PC-3 (cell line): ENCODE results near the gene MON1B.

ENCODE experiments used
- EZH2 ChIP-seq: fragments of 300-600 bp; sonication (generic); IDR thresholded peaks from one replicate; pipeline ENCODE4 v1.6.1; 2017; ENCODE audit warnings: antibody characterized with exemption, mild to moderate bottlenecking, low read length; ENCODE audit not compliant: unreplicated experiment
- EZH2phosphoT487 ChIP-seq: fragments of 300-600 bp; sonication (generic); IDR thresholded peaks from 2 replicates; pipeline ENCODE4 v1.6.1; 2018; ENCODE audit warnings: mild to moderate bottlenecking, antibody characterized with exemption, low read length, borderline replicate concordance
- TF ChIP-seq, protein P1 (sequence below): fragments of 300-600 bp; sonication (generic); conservative IDR thresholded peaks from 2 replicates; pipeline ENCODE4 v1.5.1; 2017; ENCODE audit warnings: antibody characterized with exemption, low read depth, mild to moderate bottlenecking, low read length

DNA sequence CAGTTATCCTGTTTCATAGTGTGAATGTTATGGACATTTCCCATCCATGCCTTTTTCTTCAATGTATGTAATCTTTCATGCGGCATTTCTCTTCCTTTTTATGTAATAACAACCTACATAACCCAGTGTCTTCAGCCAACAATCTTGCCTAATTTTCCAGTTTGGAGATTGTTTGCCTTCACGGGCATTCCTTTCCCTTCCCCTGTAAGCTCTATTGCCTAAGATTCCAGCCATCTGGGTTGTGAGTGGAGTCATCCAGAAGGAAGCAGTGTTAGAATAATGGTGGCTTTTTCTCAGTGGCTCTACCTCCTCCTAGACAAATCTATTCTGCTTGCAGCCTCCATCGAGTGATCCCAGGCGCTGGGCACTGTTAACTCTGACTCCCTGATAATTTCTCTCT is 30.5 kb downstream of the MON1B start:
- TF ChIP-seq, protein P1, sequence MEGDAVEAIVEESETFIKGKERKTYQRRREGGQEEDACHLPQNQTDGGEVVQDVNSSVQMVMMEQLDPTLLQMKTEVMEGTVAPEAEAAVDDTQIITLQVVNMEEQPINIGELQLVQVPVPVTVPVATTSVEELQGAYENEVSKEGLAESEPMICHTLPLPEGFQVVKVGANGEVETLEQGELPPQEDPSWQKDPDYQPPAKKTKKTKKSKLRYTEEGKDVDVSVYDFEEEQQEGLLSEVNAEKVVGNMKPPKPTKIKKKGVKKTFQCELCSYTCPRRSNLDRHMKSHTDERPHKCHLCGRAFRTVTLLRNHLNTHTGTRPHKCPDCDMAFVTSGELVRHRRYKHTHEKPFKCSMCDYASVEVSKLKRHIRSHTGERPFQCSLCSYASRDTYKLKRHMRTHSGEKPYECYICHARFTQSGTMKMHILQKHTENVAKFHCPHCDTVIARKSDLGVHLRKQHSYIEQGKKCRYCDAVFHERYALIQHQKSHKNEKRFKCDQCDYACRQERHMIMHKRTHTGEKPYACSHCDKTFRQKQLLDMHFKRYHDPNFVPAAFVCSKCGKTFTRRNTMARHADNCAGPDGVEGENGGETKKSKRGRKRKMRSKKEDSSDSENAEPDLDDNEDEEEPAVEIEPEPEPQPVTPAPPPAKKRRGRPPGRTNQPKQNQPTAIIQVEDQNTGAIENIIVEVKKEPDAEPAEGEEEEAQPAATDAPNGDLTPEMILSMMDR: no peak
- no peak for TF ChIP-seq EZH2
- TF ChIP-seq EZH2phosphoT487: no peak
